Middle frontal gyrus (tissue), 1 donor: ENCODE measurements around the gene SEL1L3.

Experiments
- DNase-seq: peaks from one replicate; pipeline ENCODE4 v3.0.0-alpha.2; 2015; ENCODE audit warnings: low spot score; ENCODE audit errors: extremely low spot score

The SEL1L3 gene

DNA sequence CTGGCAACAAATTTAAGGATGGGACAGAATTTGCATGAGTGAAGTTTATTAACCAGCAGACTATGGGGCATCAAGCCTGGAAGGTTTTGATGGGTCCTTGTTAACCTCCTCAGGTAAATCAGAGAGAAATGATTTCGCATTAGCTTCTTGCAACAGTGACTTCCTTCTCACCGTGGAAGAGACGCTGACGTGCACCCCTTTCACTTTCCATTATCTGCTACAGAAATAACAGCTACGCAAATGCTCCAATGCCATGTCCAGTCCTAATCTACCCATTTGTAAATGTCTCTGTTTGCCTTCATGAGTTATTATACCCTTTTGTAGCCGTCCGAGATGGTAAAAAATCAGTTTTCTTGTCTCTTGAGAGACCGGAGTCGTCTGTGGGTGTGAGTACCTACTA, 106.9 kb downstream of the SEL1L3 start:
- DNase-seq: no peak

GRCh38 chr4:25753239-25753638, 109.5 kb downstream of the SEL1L3 start:
- no peak for DNase-seq

DNA sequence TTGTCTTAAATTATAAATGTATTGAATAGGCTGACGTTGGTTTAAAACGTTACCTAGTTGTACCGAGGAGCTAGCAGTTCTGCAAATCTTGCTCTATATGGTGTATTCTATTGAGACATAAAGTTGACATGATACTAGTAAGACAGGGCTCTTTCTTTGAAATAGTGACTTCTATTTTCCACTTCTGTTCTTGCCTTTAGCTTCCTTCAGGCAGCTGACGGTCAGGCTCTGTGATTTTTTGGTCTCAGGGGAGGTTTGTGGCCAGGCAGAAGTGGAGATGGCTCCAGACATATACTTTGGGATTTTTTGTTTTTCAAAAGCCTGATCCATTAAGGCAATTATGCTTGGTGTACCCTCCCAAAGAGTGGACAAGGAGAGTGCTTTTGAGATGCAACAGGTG, 111.9 kb downstream of the SEL1L3 start:
- DNase-seq: no peak

GRCh38 chr4:25749150-25749794, 113.5 kb downstream of the SEL1L3 start:
- no peak for DNase-seq

GRCh38 chr4:25743971-25744370, 118.8 kb downstream of the SEL1L3 start:
- no peak for DNase-seq

DNA sequence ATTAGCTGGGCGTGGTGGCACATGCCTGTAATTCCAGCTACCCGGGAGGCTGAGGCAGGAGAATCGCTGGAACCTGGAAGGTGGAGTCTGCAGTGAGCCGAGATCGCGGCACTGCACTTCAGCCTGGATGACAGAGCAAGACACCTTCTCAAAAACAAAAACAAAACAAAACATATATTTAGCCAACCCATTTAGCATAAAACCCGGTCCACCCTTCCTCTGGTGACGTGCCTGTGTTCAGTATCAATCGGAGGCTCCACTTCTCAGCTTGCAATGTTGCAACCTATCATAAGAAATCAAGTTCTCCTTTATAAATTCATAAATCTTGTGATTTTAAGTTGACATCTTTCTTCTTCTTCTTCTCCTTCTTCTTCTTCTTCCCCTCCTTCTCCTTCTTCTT, 133.2 kb downstream of the SEL1L3 start:
- no peak for DNase-seq

- DNase-seq: no peak
These were observed 133.9 kb downstream of the SEL1L3 start for GRCh38 chr4:25728886-25729285.

DNA sequence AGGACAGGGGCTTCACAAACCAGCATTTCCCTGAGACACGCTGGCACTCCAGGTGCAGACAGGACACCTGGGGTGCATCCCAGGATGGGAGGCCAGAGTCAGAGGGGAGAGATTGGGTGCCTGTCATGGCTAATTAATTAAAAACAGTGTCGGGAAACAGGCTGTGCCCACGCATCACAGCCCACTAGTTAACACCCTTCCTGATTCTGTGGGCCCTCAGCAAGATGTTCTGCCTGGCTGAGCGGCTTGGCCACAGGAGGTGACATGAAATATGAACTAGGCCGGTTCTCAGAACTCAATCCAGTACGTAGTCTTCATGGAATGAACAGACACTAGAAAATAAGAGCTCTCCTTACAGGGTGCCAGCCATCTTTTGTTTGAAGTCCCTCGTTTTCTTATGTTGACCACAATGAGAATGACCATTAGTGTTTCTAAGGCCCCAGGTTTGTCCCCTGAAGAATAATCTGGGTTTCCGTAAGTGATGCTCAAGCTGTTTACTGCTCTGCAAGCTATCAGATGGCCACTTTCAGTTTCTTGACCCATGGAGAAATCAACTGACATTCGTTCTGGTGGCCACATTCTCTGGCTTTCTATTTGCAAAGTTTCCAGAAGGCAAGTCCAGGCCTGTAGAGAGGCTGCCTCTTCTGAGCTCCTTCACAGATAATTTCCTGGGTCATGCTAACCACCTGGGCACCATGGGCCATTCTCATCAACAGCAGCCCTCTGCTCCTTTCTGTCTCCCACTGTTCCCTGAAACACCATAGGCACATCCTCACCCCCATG, 134.9 kb downstream of the SEL1L3 start:
- no peak for DNase-seq

- DNase-seq: no peak
These were observed 136.9 kb downstream of the SEL1L3 start for GRCh38 chr4:25725870-25726269.

DNA sequence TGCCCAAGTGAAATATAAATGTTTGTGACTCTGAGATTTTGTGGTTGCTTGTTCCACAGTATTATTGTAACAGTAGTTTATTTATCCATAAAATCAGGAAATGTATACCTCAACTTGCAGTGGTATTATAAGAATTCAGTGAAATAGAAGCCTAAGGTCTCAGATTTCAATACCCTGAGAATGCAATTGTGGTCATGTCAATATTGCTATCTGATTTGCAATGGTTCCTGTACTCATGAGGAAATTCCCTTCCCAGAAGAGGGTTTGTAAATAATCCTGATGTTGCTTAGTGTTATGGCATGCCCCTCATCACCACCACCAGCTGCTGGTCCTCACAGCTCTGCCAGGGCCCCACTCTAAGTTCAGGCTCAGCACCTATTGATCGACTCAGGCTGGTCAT, 139.4 kb downstream of the SEL1L3 start:
- DNase-seq: no peak

- no peak for DNase-seq
These were observed 139.8 kb downstream of the SEL1L3 start for GRCh38 chr4:25722964-25723363.

GRCh38 chr4:25713812-25714211, 149.0 kb downstream of the SEL1L3 start:
- DNase-seq: no peak

GRCh38 chr4:25712611-25713010, 150.2 kb downstream of the SEL1L3 start:
- DNase-seq: no peak

DNA sequence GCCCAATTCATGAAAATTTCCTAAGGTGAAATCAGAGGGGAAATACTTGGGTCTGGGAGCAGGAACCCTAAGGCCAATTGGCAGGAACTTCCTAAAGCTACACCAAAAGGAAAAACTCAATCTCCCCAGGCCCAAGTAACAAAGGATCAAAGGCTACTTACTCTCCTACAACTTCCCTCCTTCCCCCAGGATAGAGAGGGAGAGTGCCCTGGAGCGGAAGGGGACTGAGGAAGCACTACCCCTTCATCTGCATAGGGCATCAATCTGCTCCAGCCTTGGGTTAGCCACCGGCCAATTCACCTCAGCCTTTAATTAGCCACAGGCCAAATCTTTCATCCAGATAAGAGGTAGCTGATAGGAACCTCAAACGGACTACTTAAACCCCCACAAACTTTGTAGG, 152.2 kb downstream of the SEL1L3 start:
- no peak for DNase-seq

DNA sequence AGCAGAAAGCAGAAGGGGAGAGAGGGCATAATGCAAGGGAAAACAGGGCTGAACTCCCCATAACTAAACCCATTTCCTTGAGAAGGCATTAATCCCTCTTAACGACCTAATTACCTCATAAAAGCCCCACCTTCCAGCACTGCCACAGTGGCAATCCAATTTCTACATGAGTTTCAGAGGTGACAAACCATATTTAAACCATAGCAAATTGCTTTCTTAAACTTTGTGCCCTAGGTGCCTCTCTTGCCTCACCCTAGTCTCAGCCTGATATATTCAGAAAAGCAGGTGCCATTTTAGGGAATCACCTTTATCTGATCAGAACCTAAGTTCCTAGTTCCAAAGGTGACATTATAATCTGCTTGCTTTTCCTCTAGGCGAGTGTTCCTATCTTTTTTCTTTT, 158.3 kb downstream of the SEL1L3 start:
- no peak for DNase-seq

GRCh38 chr4:25703731-25704388, 158.9 kb downstream of the SEL1L3 start:
- no peak for DNase-seq

GRCh38 chr4:25702848-25703247, 159.9 kb downstream of the SEL1L3 start:
- DNase-seq: peak; percentile 33

- no peak for DNase-seq
These were observed 162.1 kb downstream of the SEL1L3 start for GRCh38 chr4:25700661-25701060.

GRCh38 chr4:25697516-25697915, 165.3 kb downstream of the SEL1L3 start:
- DNase-seq: no peak
